ENCODE measurements around the gene RASA3. TPM values are rescaled to one million over a fixed set of nuclear protein-coding genes. Genes with fewer than 3 reads are reported as not detected.

RASA3 gene
- total RNA-seq, 2 donors from 2014 or later = 6.3 to 12.0 TPM

GRCh38 chr13:114129649-114130062 lies 2.8 kb downstream of the RASA3 start:
- no peak overlapping the region for H3K4me3 ChIP-seq (ENCODE audit: low read length)
- H3K27me3 ChIP-seq (ENCODE audit: control insufficient read depth, insufficient read depth, low read length, poor library complexity, severe bottlenecking) = peaks cover 6% of the 10 kb centered on the region
- no peak overlapping the region for H3K9ac ChIP-seq (ENCODE audit: extremely low read depth, low read length, poor library complexity, severe bottlenecking)
- no peak for DNase-seq
- no peak overlapping the region for H3K27ac Mint-ChIP-seq
- WGBS, 2 experiments (ENCODE audit: insufficient coverage in 1 of 2, insufficient read length in 1 of 2) = 80 to 88% methylated on average over 6 to 9 of the region's 9 CpGs
- H3K9me3 Mint-ChIP-seq = no peaks in the 10 kb centered on the region
- H3K27me3 Mint-ChIP-seq (ENCODE audit: insufficient read depth) = peaks cover 4% of the 10 kb centered on the region
- H3K36me3 Mint-ChIP-seq (ENCODE audit: low read depth) = no peaks in the 10 kb centered on the region
- TF ChIP-seq CTCF (conservative IDR thresholded peaks at IDR 0.05) = no peak
- peaks cover 34% of the 10 kb centered on the region for H3K4me1 Mint-ChIP-seq
- peaks cover 12% of the 10 kb centered on the region for H3K4me1 ChIP-seq (ENCODE audit: control insufficient read depth, insufficient read depth, low read length)
- no peak overlapping the region for H3K27ac ChIP-seq (ENCODE audit: low read depth, low read length)
- H3K9me3 ChIP-seq (ENCODE audit: control insufficient read depth, low read length) = no peaks in the 10 kb centered on the region
- no peaks in the 10 kb centered on the region for H3K36me3 ChIP-seq (ENCODE audit: control insufficient read depth, insufficient read depth, low read length)
- no peak overlapping the region for H3K4me3 Mint-ChIP-seq

GRCh38 chr13:114128624-114129522 lies 3.5 kb downstream of the RASA3 start:
- H3K27me3 ChIP-seq (ENCODE audit: control insufficient read depth, insufficient read depth, low read length, poor library complexity, severe bottlenecking) = peaks cover 6% of the 10 kb centered on the region
- peaks cover 12% of the 10 kb centered on the region for H3K4me1 ChIP-seq (ENCODE audit: control insufficient read depth, insufficient read depth, low read length)
- no peak overlapping the region for H3K27ac ChIP-seq (ENCODE audit: low read depth, low read length)
- H3K36me3 Mint-ChIP-seq (ENCODE audit: low read depth) = no peaks in the 10 kb centered on the region
- H3K27me3 Mint-ChIP-seq (ENCODE audit: insufficient read depth) = peaks cover 4% of the 10 kb centered on the region
- no peak overlapping the region for H3K9ac ChIP-seq (ENCODE audit: extremely low read depth, low read length, poor library complexity, severe bottlenecking)
- TF ChIP-seq CTCF (conservative IDR thresholded peaks at IDR 0.05) = no peak
- H3K36me3 ChIP-seq (ENCODE audit: control insufficient read depth, insufficient read depth, low read length) = no peaks in the 10 kb centered on the region
- DNase-seq = no peak
- H3K4me1 Mint-ChIP-seq = peaks cover 28% of the 10 kb centered on the region
- H3K9me3 ChIP-seq (ENCODE audit: control insufficient read depth, low read length) = no peaks in the 10 kb centered on the region
- H3K4me3 ChIP-seq (ENCODE audit: low read length) = no peak overlapping the region
- H3K4me3 Mint-ChIP-seq = no peak overlapping the region
- WGBS, 2 experiments (ENCODE audit: insufficient coverage in 1 of 2, insufficient read length in 1 of 2) = 72 to 82% methylated on average over 21 to 36 of the region's 37 CpGs
- H3K27ac Mint-ChIP-seq = no peak overlapping the region
- no peaks in the 10 kb centered on the region for H3K9me3 Mint-ChIP-seq

GRCh38 chr13:114128348-114128623 lies 4.1 kb downstream of the RASA3 start:
- Histone ChIP-seq H3K36me3 (ENCODE audit: control insufficient read depth, insufficient read depth, low read length) (no peaks in the 10 kb centered on the region), H3K9me3 (ENCODE audit: control insufficient read depth, low read length) (no peaks in the 10 kb centered on the region), H3K4me1 (ENCODE audit: control insufficient read depth, insufficient read depth, low read length) (peaks cover 12% of the 10 kb centered on the region), H3K9ac (ENCODE audit: extremely low read depth, low read length, poor library complexity, severe bottlenecking) (no peak overlapping the region), H3K27me3 (ENCODE audit: control insufficient read depth, insufficient read depth, low read length, poor library complexity, severe bottlenecking) (peaks cover 6% of the 10 kb centered on the region), H3K27ac (ENCODE audit: low read depth, low read length) (no peak overlapping the region), H3K4me3 (ENCODE audit: low read length) (no peak overlapping the region)
- Mint-ChIP-seq H3K27me3 (ENCODE audit: insufficient read depth) (peaks cover 4% of the 10 kb centered on the region), H3K36me3 (ENCODE audit: low read depth) (no peaks in the 10 kb centered on the region), H3K9me3 (no peaks in the 10 kb centered on the region), H3K4me1 (peaks cover 26% of the 10 kb centered on the region), H3K27ac (no peak overlapping the region), H3K4me3 (no peak overlapping the region)
- WGBS, 2 experiments (ENCODE audit: insufficient coverage in 1 of 2, insufficient read length in 1 of 2) = 91% methylated on average over 4 to 5 of the region's 5 CpGs
- TF ChIP-seq CTCF (conservative IDR thresholded peaks at IDR 0.05) = no peak
- no peak for DNase-seq
